ENCODE data around the gene CHML.

Gene CHML

GRCh38 chr1:241615043-241615974 is 24.9 kb downstream of the CHML start:
- no peak for DNase-seq

- DNase-seq, result no peak
Observed at GRCh38 chr1:241614572-241614971, 25.6 kb downstream of the CHML start.

GRCh38 chr1:241614144-241614543 is 26.0 kb downstream of the CHML start:
- no peak for DNase-seq

GRCh38 chr1:241612533-241613477 is 27.4 kb downstream of the CHML start:
- no peak for DNase-seq

GRCh38 chr1:241611736-241612135 is 28.4 kb downstream of the CHML start:
- DNase-seq, result no peak

- peak; percentile 54 to 62 for DNase-seq
Observed at GRCh38 chr1:241611063-241611462, 29.1 kb downstream of the CHML start.

- no peak for DNase-seq
Observed at GRCh38 chr1:241610056-241610815, 29.9 kb downstream of the CHML start.

- no peak for DNase-seq
Observed at GRCh38 chr1:241608379-241609033, 31.7 kb downstream of the CHML start.

GRCh38 chr1:241607497-241607896 is 32.7 kb downstream of the CHML start:
- DNase-seq, result no peak

- no peak for DNase-seq
Observed at GRCh38 chr1:241606544-241606943, 33.6 kb downstream of the CHML start.

GRCh38 chr1:241605146-241605805 is 34.9 kb downstream of the CHML start:
- DNase-seq, result peak in 1 of 2 experiments; percentile 25

GRCh38 chr1:241603731-241604245 is 36.4 kb downstream of the CHML start:
- no peak for DNase-seq

GRCh38 chr1:241600496-241600901 is 39.7 kb downstream of the CHML start:
- DNase-seq, result no peak

GRCh38 chr1:241598249-241598648 is 41.9 kb downstream of the CHML start:
- no peak for DNase-seq

GRCh38 chr1:241596633-241597032 is 43.5 kb downstream of the CHML start:
- no peak for DNase-seq

GRCh38 chr1:241593186-241593585 is 47.0 kb downstream of the CHML start:
- no peak for DNase-seq

- DNase-seq, result no peak
Observed at GRCh38 chr1:241592273-241592958, 47.8 kb downstream of the CHML start.

GRCh38 chr1:241591736-241592135 is 48.4 kb downstream of the CHML start:
- no peak for DNase-seq

- no peak for DNase-seq
Observed at GRCh38 chr1:241591317-241591716, 48.9 kb downstream of the CHML start.

GRCh38 chr1:241590719-241591118 is 49.5 kb downstream of the CHML start:
- DNase-seq, result no peak

All from AML-193 (cell line).